WTC11 (cell line): Measurements from ENCODE around the gene EMILIN1. TPM values are rescaled to one million over a fixed set of nuclear protein-coding genes. Genes with fewer than 3 reads are reported as not detected.

ENCODE experiments used
- ATAC-seq: fragments of 200-7000 bp; cut with Tn5 transposase; 2 replicates; pipeline ENCODE4 v1.10.0; 2021; ENCODE audit warnings: mild to moderate bottlenecking, moderate library complexity
- CTCF ChIA-PET: fragments of 300-600 bp; sonication (Branson Sonifier 250); formaldehyde crosslinking; loops from one replicate; lab custom pipeline; 2021; ENCODE audit warnings: antibody characterized with exemption; lab: Charles Lee
- POLR2A ChIA-PET: fragments of 350-600 bp; sonication (Branson Sonifier 250); formaldehyde crosslinking; loops from one replicate; lab custom pipeline; 2021; ENCODE audit warnings: antibody characterized with exemption; lab: Charles Lee
- DNase-seq: peaks from one replicate; pipeline ENCODE4 v3.0.0; 2021; ENCODE audit warnings: low spot score
- H3K27ac Mint-ChIP-seq: 2 replicates; pipeline ENCODE4 v1.8.0; 2021; ENCODE audit warnings: mixed read lengths
- H3K27me3 Mint-ChIP-seq: 2 replicates; pipeline ENCODE4 v1.8.0; 2021; ENCODE audit warnings: low read depth, mild to moderate bottlenecking, moderate library complexity, mixed read lengths
- H3K36me3 Mint-ChIP-seq: 2 replicates; pipeline ENCODE4 v1.8.0; 2021; ENCODE audit warnings: mixed read lengths
- H3K4me1 Mint-ChIP-seq: 2 replicates; pipeline ENCODE4 v1.8.0; 2022; ENCODE audit warnings: mixed read lengths
- H3K4me3 Mint-ChIP-seq: 2 replicates; pipeline ENCODE4 v1.8.0; 2021; ENCODE audit warnings: mild to moderate bottlenecking, moderate library complexity, mixed read lengths
- H3K9me3 Mint-ChIP-seq: 2 replicates; pipeline ENCODE4 v1.8.0; 2021; ENCODE audit warnings: mixed read lengths
- ATF3 ChIP-seq: sonication (generic); formaldehyde crosslinking; conservative IDR thresholded peaks from 2 replicates; pipeline ENCODE4 v1.8.1; 2022; ENCODE audit warnings: mild to moderate bottlenecking, missing genetic modification reagents
- CBFB ChIP-seq: sonication (generic); formaldehyde crosslinking; IDR thresholded peaks from 2 replicates; pipeline ENCODE4 v1.8.1; 2022; ENCODE audit warnings: mild to moderate bottlenecking, low read depth, missing genetic modification reagents
- CREB1 ChIP-seq: sonication (generic); formaldehyde crosslinking; IDR thresholded peaks from 2 replicates; pipeline ENCODE4 v1.8.0; 2023; ENCODE audit warnings: mild to moderate bottlenecking, missing genetic modification reagents
- E2F5 ChIP-seq: sonication (generic); formaldehyde crosslinking; IDR thresholded peaks from 2 replicates; pipeline ENCODE4 v1.8.1; 2022; ENCODE audit warnings: mild to moderate bottlenecking, moderate library complexity, missing genetic modification reagents
- ELF4 ChIP-seq: sonication (generic); formaldehyde crosslinking; IDR thresholded peaks from 2 replicates; pipeline ENCODE4 v1.8.1; 2022; ENCODE audit warnings: low read depth, mild to moderate bottlenecking, moderate library complexity, missing genetic modification reagents
- ESRRA ChIP-seq: sonication (generic); formaldehyde crosslinking; IDR thresholded peaks from 2 replicates; pipeline ENCODE4 v1.8.1; 2022; ENCODE audit warnings: mild to moderate bottlenecking, missing genetic modification reagents, borderline replicate concordance
- FOXP1 ChIP-seq: sonication (generic); formaldehyde crosslinking; IDR thresholded peaks from 2 replicates; pipeline ENCODE4 v1.8.0; 2022; ENCODE audit warnings: missing genetic modification reagents, mild to moderate bottlenecking, moderate library complexity, borderline replicate concordance
- GTF2I ChIP-seq: fragments of 250-450 bp; sonication (Bioruptor Pico); conservative IDR thresholded peaks from 2 replicates; pipeline ENCODE4 v1.4.0; 2021; ENCODE audit warnings: mild to moderate bottlenecking
- MAX ChIP-seq: sonication (generic); formaldehyde crosslinking; IDR thresholded peaks from 2 replicates; pipeline ENCODE4 v1.8.0; 2022; ENCODE audit warnings: mild to moderate bottlenecking, missing genetic modification reagents
- MLX ChIP-seq: sonication (generic); formaldehyde crosslinking; IDR thresholded peaks from 2 replicates; pipeline ENCODE4 v1.8.1; 2023; ENCODE audit warnings: mild to moderate bottlenecking, missing genetic modification reagents, moderate library complexity
- MYBL2 ChIP-seq: sonication (generic); formaldehyde crosslinking; IDR thresholded peaks from 2 replicates; pipeline ENCODE4 v1.8.1; 2023; ENCODE audit warnings: mild to moderate bottlenecking, moderate library complexity, missing genetic modification reagents
- SMAD4 ChIP-seq: sonication (generic); formaldehyde crosslinking; IDR thresholded peaks from 2 replicates; pipeline ENCODE4 v1.8.0; 2022; ENCODE audit warnings: mild to moderate bottlenecking, missing genetic modification reagents
- SP1 ChIP-seq: sonication (generic); formaldehyde crosslinking; conservative IDR thresholded peaks from 2 replicates; pipeline ENCODE4 v1.8.1; 2022; ENCODE audit warnings: missing genetic modification reagents
- TP53 ChIP-seq: sonication (generic); formaldehyde crosslinking; IDR thresholded peaks from 2 replicates; pipeline ENCODE4 v1.8.1; 2023; ENCODE audit warnings: mild to moderate bottlenecking, missing genetic modification reagents
- USF1 ChIP-seq: sonication (generic); formaldehyde crosslinking; IDR thresholded peaks from 2 replicates; pipeline ENCODE4 v1.8.0; 2022; ENCODE audit warnings: mild to moderate bottlenecking, missing genetic modification reagents
- USF2 ChIP-seq: sonication (generic); formaldehyde crosslinking; IDR thresholded peaks from 2 replicates; pipeline ENCODE4 v1.8.1; 2023; ENCODE audit warnings: mild to moderate bottlenecking, missing genetic modification reagents, moderate library complexity
- ZBTB21 ChIP-seq: sonication (generic); formaldehyde crosslinking; IDR thresholded peaks from 2 replicates; pipeline ENCODE4 v1.8.1; 2023; ENCODE audit warnings: mild to moderate bottlenecking, missing genetic modification reagents, borderline replicate concordance
- ZNF317 ChIP-seq: sonication (generic); formaldehyde crosslinking; IDR thresholded peaks from 2 replicates; pipeline ENCODE4 v1.8.1; 2023; ENCODE audit warnings: low read depth, mild to moderate bottlenecking, moderate library complexity, missing genetic modification reagents, borderline replicate concordance
- total RNA-seq: library from RNA; stranded (reverse); gene quantifications from 3 replicates; pipeline ENCODE4 v1.2.3, GENCODE V29; 2021

EMILIN1 gene
- total RNA-seq, 1 experiment from 2014 or later, result 3.5 TPM

GRCh38 chr2:27102329-27102728, 23.9 kb downstream of the EMILIN1 start:
- TF ChIP-seq MAX (CRISPR knock-in tag) (no peak), GTF2I (CRISPR knock-in tag) (no peak), MYBL2 (CRISPR knock-in tag) (no peak)
- ChIA-PET CTCF (interaction anchor here (0.7 to 3.9 kb wide), 5 partner anchors 22 to 178 kb away, joined by 3 to 39 read pairs (median 5); no protein-coding TSS in a partner anchor), POLR2A (interaction anchor here (0.8 to 1.2 kb wide), 2 partner anchors 39 to 100 kb away, joined by 3 to 4 read pairs; no protein-coding TSS in a partner anchor)
- Mint-ChIP-seq H3K4me3 (no peak overlapping the region), H3K4me1 (no peaks in the 10 kb centered on the region), H3K27me3 (0 out of 2 replicates have a peak, but pooled peaks cover 5% of the 10 kb centered on the region), H3K9me3 (no peaks in the 10 kb centered on the region), H3K27ac (no peak overlapping the region), H3K36me3 (no peaks in the 10 kb centered on the region)
- DNase-seq (no peak), ATAC-seq (no peak; the same call in 1 of the 2 replicates)

GRCh38 chr2:27105981-27106380, 27.6 kb downstream of the EMILIN1 start:
- Mint-ChIP-seq H3K4me3 (no peak overlapping the region), H3K9me3 (no peaks in the 10 kb centered on the region), H3K4me1 (peaks cover 2% of the 10 kb centered on the region; the same call in 1 of the 2 replicates), H3K36me3 (no peaks in the 10 kb centered on the region), H3K27ac (no peak overlapping the region), H3K27me3 (0 out of 2 replicates have a peak, but pooled peaks cover 5% of the 10 kb centered on the region)
- no peak for TF ChIP-seq ATF3
- TF ChIP-seq CREB1 (CRISPR knock-in tag), result no peak
- no peak for TF ChIP-seq USF1 (CRISPR knock-in tag)
- TF ChIP-seq CBFB (CRISPR knock-in tag), result no peak
- TF ChIP-seq FOXP1 (CRISPR knock-in tag), result no peak
- TF ChIP-seq ZBTB21 (CRISPR knock-in tag), result no peak
- TF ChIP-seq SP1, result no peak
- no peak for TF ChIP-seq ZNF317 (CRISPR knock-in tag)
- no peak for TF ChIP-seq SMAD4 (CRISPR knock-in tag)
- no peak for TF ChIP-seq ELF4 (CRISPR knock-in tag)
- ChIA-PET POLR2A (interaction anchor here (1.7 kb wide), 1 partner anchor 28 kb away, joined by 3 read pairs; the partner anchor contains the start of gene PREB), CTCF (interaction anchor here (0.9 to 2.2 kb wide), 3 partner anchors 28 to 85 kb away, joined by 5 read pairs; partner anchors contain the start of gene PREB)
- no peak for ATAC-seq
- DNase-seq, result no peak

- 0 out of 2 replicates have a peak, but pooled peaks cover 5% of the 10 kb centered on the region for H3K27me3 Mint-ChIP-seq
- no peak for DNase-seq
- no peak for ATAC-seq
- ChIA-PET CTCF (interaction anchor here (1.2 to 1.9 kb wide), 2 partner anchors 25 to 62 kb away, joined by 4 to 9 read pairs; no protein-coding TSS in a partner anchor), POLR2A (no interaction called here)
- H3K4me1 Mint-ChIP-seq, result peaks cover 2% of the 10 kb centered on the region; the same call in 1 of the 2 replicates
- no peaks in the 10 kb centered on the region for H3K9me3 Mint-ChIP-seq
- no peak overlapping the region for H3K4me3 Mint-ChIP-seq
- TF ChIP-seq TP53 (CRISPR knock-in tag) (no peak), ELF4 (CRISPR knock-in tag) (no peak), USF2 (CRISPR knock-in tag) (no peak), ESRRA (CRISPR knock-in tag) (no peak), E2F5 (CRISPR knock-in tag) (no peak), MLX (CRISPR knock-in tag) (no peak), ATF3 (no peak)
- H3K27ac Mint-ChIP-seq, result no peak overlapping the region
- H3K36me3 Mint-ChIP-seq, result no peaks in the 10 kb centered on the region
Measured at GRCh38 chr2:27108221-27108620, 29.8 kb downstream of the EMILIN1 start.
